ENCODE measurements around the gene MYO5A. TPM values are rescaled to one million over a fixed set of nuclear protein-coding genes. Genes with fewer than 3 reads are reported as not detected.

The MYO5A gene
- total and polyA plus RNA-seq, 9 of the 15 experiments (the other 6 are each of a cell fraction or from before 2014, with no cell fraction given): 0.03 to 0.82 (median 0.40) TPM

GRCh38 chr15:52348056-52348745, 180.5 kb downstream of the MYO5A start:
- Histone ChIP-seq H3K9me3 (replicated peaks; ENCODE audit: control insufficient read depth, insufficient read depth, low read depth, low read length) (no peaks in the 10 kb centered on the region), H3K27me3 (ENCODE audit: control insufficient read depth in 2 of 2, insufficient read depth in 2 of 2, low read length in 2 of 2) (peaks cover 0 to 6% of the 10 kb centered on the region in 2 experiments; a peak in 3 of 5 replicates), H3K36me3 (ENCODE audit: control insufficient read depth, insufficient read depth, low read length) (no peaks in the 10 kb centered on the region), H3K9ac (ENCODE audit: insufficient read depth in 1 of 2, low read depth in 2 of 2, low read length in 2 of 2) (no peak overlapping the region), H3K79me2 (ENCODE audit: control insufficient read depth, insufficient read depth, low read length) (no peaks in the 10 kb centered on the region), H3K4me3 (no peak overlapping the region), H4K20me1 (replicated peaks; ENCODE audit: control insufficient read depth, insufficient read depth, low read length) (no peaks in the 10 kb centered on the region), H3K9me1 (ENCODE audit: control insufficient read depth, insufficient read depth, low read length) (no peaks in the 10 kb centered on the region), H2AFZ (ENCODE audit: low read depth, low read length) (no peak overlapping the region), H3K27ac (ENCODE audit: extremely low read depth, low read depth, low read length) (no peak overlapping the region), H3K4me2 (ENCODE audit: insufficient read depth, low read length) (no peak overlapping the region), H3K4me1 (replicated peaks in 1 of 2; ENCODE audit: control insufficient read depth in 2 of 2, insufficient read depth in 2 of 2, low read length in 2 of 2) (no peaks in the 10 kb centered on the region)
- 1% methylated on average over 5 of the region's 5 CpGs for WGBS (ENCODE audit: insufficient coverage, low coverage, missing lambda C conversion rate)
- ATAC-seq (no peak), DNase-seq (ENCODE audit: extremely low read depth in 1 of 4, low spot score in 3 of 4) (no peak), FAIRE-seq (no peak)
- intact Hi-C loops (cut with micrococcal nuclease) (no loop called here), in situ Hi-C loops (cut with MboI) (no loop called here)
- CTCF ChIA-PET (ENCODE audit: low intra/inter-chr PET ratio): no interaction called here
- TF ChIP-seq NFATC3 (IDR thresholded peaks at IDR 0.05) (peak; percentile 90), TCF3 (CRISPR knock-in tag; IDR thresholded peaks at IDR 0.05) (no peak)
- POLR2A ChIA-PET: interaction anchor here (0.9 kb wide), 1 partner anchor 22 kb away, joined by 4 read pairs; no protein-coding TSS in a partner anchor
- no TSS peak for BruUV-seq (replicated peaks)

GRCh38 chr15:52344592-52344991, 184.1 kb downstream of the MYO5A start:
- ChIA-PET POLR2A (no interaction called here), CTCF (ENCODE audit: low intra/inter-chr PET ratio) (no interaction called here)
- no peaks in the 10 kb centered on the region for H4K20me1 ChIP-seq (replicated peaks; ENCODE audit: control insufficient read depth, insufficient read depth, low read length)
- intact Hi-C loops (cut with micrococcal nuclease) (no loop called here), in situ Hi-C loops (cut with MboI) (no loop called here)
- ATAC-seq (no peak), DNase-seq (ENCODE audit: extremely low read depth in 1 of 4, low spot score in 3 of 4) (no peak), FAIRE-seq (no peak)
- H3K9me3 ChIP-seq (replicated peaks; ENCODE audit: control insufficient read depth, insufficient read depth, low read depth, low read length): no peaks in the 10 kb centered on the region
- H3K27me3 ChIP-seq (ENCODE audit: control insufficient read depth in 2 of 2, insufficient read depth in 2 of 2, low read length in 2 of 2): peaks cover 10 to 14% of the 10 kb centered on the region in 2 experiments; a peak in 4 of 5 replicates
- no peak overlapping the region for H3K4me3 ChIP-seq
- no peak overlapping the region for H3K4me2 ChIP-seq (ENCODE audit: insufficient read depth, low read length)
- BruUV-seq (replicated peaks): no TSS peak
- no peak overlapping the region for H3K9ac ChIP-seq (ENCODE audit: insufficient read depth in 1 of 2, low read depth in 2 of 2, low read length in 2 of 2)
- no peaks in the 10 kb centered on the region for H3K36me3 ChIP-seq (ENCODE audit: control insufficient read depth, insufficient read depth, low read length)
- H3K9me1 ChIP-seq (ENCODE audit: control insufficient read depth, insufficient read depth, low read length): no peaks in the 10 kb centered on the region
- H3K79me2 ChIP-seq (ENCODE audit: control insufficient read depth, insufficient read depth, low read length): no peaks in the 10 kb centered on the region
- H2AFZ ChIP-seq (ENCODE audit: low read depth, low read length): no peak overlapping the region
- H3K4me1 ChIP-seq (replicated peaks in 1 of 2; ENCODE audit: control insufficient read depth in 2 of 2, insufficient read depth in 2 of 2, low read length in 2 of 2): no peaks in the 10 kb centered on the region
- WGBS (ENCODE audit: insufficient coverage, low coverage, missing lambda C conversion rate): 0% methylated on average over 1 of the region's 1 CpG
- no peak overlapping the region for H3K27ac ChIP-seq (ENCODE audit: extremely low read depth, low read depth, low read length)
- TF ChIP-seq ZNF3 (CRISPR knock-in tag; IDR thresholded peaks at IDR 0.05) (no peak), POLR2B (IDR thresholded peaks at IDR 0.05; ENCODE audit: low read depth, partially characterized antibody) (no peak), ZNF174 (CRISPR knock-in tag; IDR thresholded peaks at IDR 0.05) (no peak), E2F8 (IDR thresholded peaks at IDR 0.05; ENCODE audit: low read depth, partially characterized antibody) (no peak), ZNF639 (CRISPR knock-in tag; conservative IDR thresholded peaks at IDR 0.05 in 1 of 2, IDR thresholded peaks at IDR 0.05 in 1 of 2) (no peak), ZNF584 (CRISPR knock-in tag; IDR thresholded peaks at IDR 0.05; ENCODE audit: low read depth) (no peak), ZNF586 (CRISPR knock-in tag; conservative IDR thresholded peaks at IDR 0.05) (no peak), DIDO1 (tag; IDR thresholded peaks at IDR 0.05; ENCODE audit: low read depth) (no peak), FOXM1 (IDR thresholded peaks at IDR 0.05; ENCODE audit: low read depth) (no peak), FOXM1 (CRISPR knock-in tag; IDR thresholded peaks at IDR 0.05; ENCODE audit: low read depth) (no peak)

All from K562 (cell line).